ENCODE measurements around the gene STARD6.

The STARD6 gene, protein sequence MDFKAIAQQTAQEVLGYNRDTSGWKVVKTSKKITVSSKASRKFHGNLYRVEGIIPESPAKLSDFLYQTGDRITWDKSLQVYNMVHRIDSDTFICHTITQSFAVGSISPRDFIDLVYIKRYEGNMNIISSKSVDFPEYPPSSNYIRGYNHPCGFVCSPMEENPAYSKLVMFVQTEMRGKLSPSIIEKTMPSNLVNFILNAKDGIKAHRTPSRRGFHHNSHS

GRCh38 chr18:54357660-54358494, at the start of gene STARD6, which contains the start of gene C18orf54:
Gene STARD6, minus strand, starts transcription at chr18:54357858. Its CDS starts 3,285 bp downstream, at chr18:54354573.
Gene C18orf54, plus strand, starts transcription at chr18:54357906. Its CDS starts 2,667 bp downstream, at chr18:54360573.
- Histone ChIP-seq H3K27me3 (ENCODE audit: insufficient read depth, low read length, poor library complexity) (no peaks in the 10 kb centered on the region), H2AFZ (ENCODE audit: low read depth, low read length) (peak within 1 kb of the TSS; percentile 96), H3K9ac (ENCODE audit: low read depth, low read length) (peak within 1 kb of the TSS; percentile 84), H3K4me2 (ENCODE audit: insufficient read depth, low read length) (peak within 1 kb of the TSS; percentile 87), H3K27ac (ENCODE audit: low read length) (peak within 1 kb of the TSS; percentile 94), H3K79me2 (ENCODE audit: insufficient read depth, low read length) (peaks cover 27% of the 10 kb centered on the region), H3K9me3 (ENCODE audit: insufficient read depth, low read length, severe bottlenecking) (no peaks in the 10 kb centered on the region), H3K36me3 (ENCODE audit: insufficient read depth, low read length) (peaks cover 19% of the 10 kb centered on the region), H4K20me1 (ENCODE audit: insufficient read depth, low read length) (no peaks in the 10 kb centered on the region), H3K4me3 (ENCODE audit: low read depth in 1 of 2, low read length in 2 of 2) (peak within 1 kb of the TSS; percentile 67 to 80), H3K4me1 (ENCODE audit: insufficient read depth, low read length) (peaks cover 27% of the 10 kb centered on the region)
- peak; percentile 87 for ATAC-seq (ENCODE audit: insufficient read depth, low read depth)
- TF ChIP-seq CTCF (IDR thresholded peaks at IDR 0.05; ENCODE audit: borderline replicate concordance, extremely low read depth, low read length, poor library complexity, severe bottlenecking), result peak; percentile 73
- TF ChIP-seq EZH2 (IDR thresholded peaks at IDR 0.05; ENCODE audit: borderline replicate concordance, low read depth, low read length, severe bottlenecking), result no peak
- peak; percentile 91 for DNase-seq

DNA sequence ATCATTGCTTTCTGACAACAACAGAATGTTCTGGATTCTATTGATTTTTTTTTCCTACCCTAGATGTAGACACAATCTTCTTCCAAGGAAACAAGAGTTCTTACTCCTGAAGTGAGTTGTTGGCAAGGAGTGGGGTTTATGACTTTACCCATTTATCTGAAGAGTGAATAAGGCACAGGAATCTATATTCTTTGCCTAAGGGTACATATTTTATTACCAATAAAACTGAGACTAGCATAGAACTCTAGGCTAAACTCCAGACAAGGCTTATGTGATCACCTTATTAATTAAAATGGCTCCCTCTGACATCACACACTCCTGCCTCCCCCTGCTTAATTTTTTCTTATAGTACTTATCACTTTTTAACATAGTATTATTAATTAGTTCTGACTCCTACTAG, 47.6 kb upstream of the STARD6 start:
- Histone ChIP-seq H3K9ac (ENCODE audit: low read depth, low read length) (no peak overlapping the region), H3K27me3 (ENCODE audit: insufficient read depth, low read length, poor library complexity) (peaks cover 3% of the 10 kb centered on the region), H3K36me3 (ENCODE audit: insufficient read depth, low read length) (no peaks in the 10 kb centered on the region), H3K9me3 (ENCODE audit: insufficient read depth, low read length, severe bottlenecking) (no peaks in the 10 kb centered on the region), H3K79me2 (ENCODE audit: insufficient read depth, low read length) (no peaks in the 10 kb centered on the region), H3K4me1 (ENCODE audit: insufficient read depth, low read length) (no peaks in the 10 kb centered on the region), H4K20me1 (ENCODE audit: insufficient read depth, low read length) (no peaks in the 10 kb centered on the region), H2AFZ (ENCODE audit: low read depth, low read length) (no peak overlapping the region), H3K4me3 (ENCODE audit: low read depth in 1 of 2, low read length in 2 of 2) (no peak overlapping the region), H3K4me2 (ENCODE audit: insufficient read depth, low read length) (no peak overlapping the region), H3K27ac (ENCODE audit: low read length) (no peak overlapping the region)
- no peak for ATAC-seq (ENCODE audit: insufficient read depth, low read depth)
- no peak for DNase-seq
- TF ChIP-seq CTCF (IDR thresholded peaks at IDR 0.05; ENCODE audit: borderline replicate concordance, extremely low read depth, low read length, poor library complexity, severe bottlenecking), result no peak

GRCh38 chr18:54396760-54397159, 39.1 kb upstream of the STARD6 start:
- no peak overlapping the region for H3K4me2 ChIP-seq (ENCODE audit: insufficient read depth, low read length)
- no peak for ATAC-seq (ENCODE audit: insufficient read depth, low read depth)
- H3K36me3 ChIP-seq (ENCODE audit: insufficient read depth, low read length), result no peaks in the 10 kb centered on the region
- no peaks in the 10 kb centered on the region for H3K9me3 ChIP-seq (ENCODE audit: insufficient read depth, low read length, severe bottlenecking)
- H3K4me3 ChIP-seq (ENCODE audit: low read depth in 1 of 2, low read length in 2 of 2), result no peak overlapping the region
- H4K20me1 ChIP-seq (ENCODE audit: insufficient read depth, low read length), result no peaks in the 10 kb centered on the region
- no peaks in the 10 kb centered on the region for H3K79me2 ChIP-seq (ENCODE audit: insufficient read depth, low read length)
- no peaks in the 10 kb centered on the region for H3K27me3 ChIP-seq (ENCODE audit: insufficient read depth, low read length, poor library complexity)
- no peak overlapping the region for H3K9ac ChIP-seq (ENCODE audit: low read depth, low read length)
- no peak for DNase-seq
- TF ChIP-seq CTCF (IDR thresholded peaks at IDR 0.05; ENCODE audit: borderline replicate concordance, extremely low read depth, low read length, poor library complexity, severe bottlenecking) (no peak), EZH2 (IDR thresholded peaks at IDR 0.05; ENCODE audit: borderline replicate concordance, low read depth, low read length, severe bottlenecking) (no peak)
- H2AFZ ChIP-seq (ENCODE audit: low read depth, low read length), result no peak overlapping the region
- H3K4me1 ChIP-seq (ENCODE audit: insufficient read depth, low read length), result no peaks in the 10 kb centered on the region
- H3K27ac ChIP-seq (ENCODE audit: low read length), result no peak overlapping the region
